ENCODE data around the gene FGFR3.

- TF ChIP-seq, protein P1, sequence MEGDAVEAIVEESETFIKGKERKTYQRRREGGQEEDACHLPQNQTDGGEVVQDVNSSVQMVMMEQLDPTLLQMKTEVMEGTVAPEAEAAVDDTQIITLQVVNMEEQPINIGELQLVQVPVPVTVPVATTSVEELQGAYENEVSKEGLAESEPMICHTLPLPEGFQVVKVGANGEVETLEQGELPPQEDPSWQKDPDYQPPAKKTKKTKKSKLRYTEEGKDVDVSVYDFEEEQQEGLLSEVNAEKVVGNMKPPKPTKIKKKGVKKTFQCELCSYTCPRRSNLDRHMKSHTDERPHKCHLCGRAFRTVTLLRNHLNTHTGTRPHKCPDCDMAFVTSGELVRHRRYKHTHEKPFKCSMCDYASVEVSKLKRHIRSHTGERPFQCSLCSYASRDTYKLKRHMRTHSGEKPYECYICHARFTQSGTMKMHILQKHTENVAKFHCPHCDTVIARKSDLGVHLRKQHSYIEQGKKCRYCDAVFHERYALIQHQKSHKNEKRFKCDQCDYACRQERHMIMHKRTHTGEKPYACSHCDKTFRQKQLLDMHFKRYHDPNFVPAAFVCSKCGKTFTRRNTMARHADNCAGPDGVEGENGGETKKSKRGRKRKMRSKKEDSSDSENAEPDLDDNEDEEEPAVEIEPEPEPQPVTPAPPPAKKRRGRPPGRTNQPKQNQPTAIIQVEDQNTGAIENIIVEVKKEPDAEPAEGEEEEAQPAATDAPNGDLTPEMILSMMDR (IDR thresholded peaks at IDR 0.05; ENCODE audit: low read length) = no peak
- no peak for TF ChIP-seq EZH2 (IDR thresholded peaks at IDR 0.05; ENCODE audit: borderline replicate concordance, low read length)
These were observed 3.5 kb upstream of the FGFR3 start for GRCh38 chr4:1789552-1789951.
